ENCODE results near the gene ETNK2.

ETNK2 gene

GRCh38 chr1:204112876-204113730 is 38.7 kb downstream of the ETNK2 start:
- peak; percentile 5 for DNase-seq (ENCODE audit: extremely low read depth, low read depth)
- no peak for TF ChIP-seq CTCF (IDR thresholded peaks at IDR 0.05; ENCODE audit: low read depth, low read length)

- no peak for TF ChIP-seq CTCF (IDR thresholded peaks at IDR 0.05; ENCODE audit: low read depth, low read length)
- DNase-seq (ENCODE audit: extremely low read depth, low read depth) = no peak
Observed at GRCh38 chr1:204110894-204111633, 40.8 kb downstream of the ETNK2 start.

- no peak for DNase-seq (ENCODE audit: extremely low read depth, low read depth)
- no peak for TF ChIP-seq CTCF (IDR thresholded peaks at IDR 0.05; ENCODE audit: low read depth, low read length)
Observed at GRCh38 chr1:204108312-204109141, 43.3 kb downstream of the ETNK2 start.

- DNase-seq (ENCODE audit: extremely low read depth, low read depth) = no peak
- no peak for TF ChIP-seq CTCF (IDR thresholded peaks at IDR 0.05; ENCODE audit: low read depth, low read length)
Observed at GRCh38 chr1:204107892-204108291, 44.0 kb downstream of the ETNK2 start.

- TF ChIP-seq CTCF (IDR thresholded peaks at IDR 0.05; ENCODE audit: low read depth, low read length) = no peak
- DNase-seq (ENCODE audit: extremely low read depth, low read depth) = no peak
Observed at GRCh38 chr1:204106825-204107224, 45.0 kb downstream of the ETNK2 start.

GRCh38 chr1:204105131-204105515 is 46.7 kb downstream of the ETNK2 start:
- TF ChIP-seq CTCF (IDR thresholded peaks at IDR 0.05; ENCODE audit: low read depth, low read length) = no peak
- no peak for DNase-seq (ENCODE audit: extremely low read depth, low read depth)
